Lower lobe of right lung (tissue), 2 donors: ENCODE measurements around the gene OR51A7. TPM values are rescaled to one million over a fixed set of nuclear protein-coding genes. Genes with fewer than 3 reads are reported as not detected.

Experiments
- ATAC-seq, 2 donors: fragments of 200-7000 bp; cut with Tn5 transposase; one replicate each; pipeline ENCODE4 v1.9.1; 2020 to 2022; ENCODE audit warnings: mild to moderate bottlenecking in 2 of 2, moderate library complexity in 2 of 2
- DNase-seq: peaks from one replicate; pipeline ENCODE4 v3.0.0-alpha.2; 2020
- H3K27ac ChIP-seq: fragments of 200-600 bp; one replicate; pipeline ENCODE4 v1.8.0; 2022
- H3K27me3 ChIP-seq: fragments of 200-600 bp; one replicate; pipeline ENCODE4 v1.8.0; 2022; ENCODE audit warnings: low read depth
- H3K36me3 ChIP-seq: fragments of 200-600 bp; one replicate; pipeline ENCODE4 v1.8.0; 2022; ENCODE audit warnings: mild to moderate bottlenecking
- H3K4me1 ChIP-seq: fragments of 200-600 bp; one replicate; pipeline ENCODE4 v1.8.0; 2022
- H3K4me3 ChIP-seq: fragments of 200-600 bp; one replicate; pipeline ENCODE4 v1.8.0; 2022; ENCODE audit warnings: mild to moderate bottlenecking
- H3K9me3 ChIP-seq: fragments of 200-600 bp; one replicate; pipeline ENCODE4 v1.8.0; 2022
- intact Hi-C: fragments of 100-400 bp; cut with DNase I; formaldehyde crosslinking; loops from one replicate; pipeline ENCODE4 v1.11.0; 2022
- total RNA-seq: library from RNA; stranded (reverse); fragmentation: NEBNext Ultra II Directional; extraction: Animal tissue kit (Norgen Biotek cat#: 25700); gene quantifications from one replicate; pipeline ENCODE4 v1.2.1, GENCODE V29; 2021
- TF ChIP-seq, protein P1 (sequence below): fragments of 200-600 bp; IDR thresholded peaks from one replicate; pipeline ENCODE4 v1.8.0; 2022; ENCODE audit warnings: antibody characterized with exemption, mild to moderate bottlenecking
- donor health status: DM: no; HTN: yes; CAD: no; lungs with severe emphysema.

Gene OR51A7
- total RNA-seq, 1 donor from 2014 or later, result not detected

- TF ChIP-seq, protein P1, sequence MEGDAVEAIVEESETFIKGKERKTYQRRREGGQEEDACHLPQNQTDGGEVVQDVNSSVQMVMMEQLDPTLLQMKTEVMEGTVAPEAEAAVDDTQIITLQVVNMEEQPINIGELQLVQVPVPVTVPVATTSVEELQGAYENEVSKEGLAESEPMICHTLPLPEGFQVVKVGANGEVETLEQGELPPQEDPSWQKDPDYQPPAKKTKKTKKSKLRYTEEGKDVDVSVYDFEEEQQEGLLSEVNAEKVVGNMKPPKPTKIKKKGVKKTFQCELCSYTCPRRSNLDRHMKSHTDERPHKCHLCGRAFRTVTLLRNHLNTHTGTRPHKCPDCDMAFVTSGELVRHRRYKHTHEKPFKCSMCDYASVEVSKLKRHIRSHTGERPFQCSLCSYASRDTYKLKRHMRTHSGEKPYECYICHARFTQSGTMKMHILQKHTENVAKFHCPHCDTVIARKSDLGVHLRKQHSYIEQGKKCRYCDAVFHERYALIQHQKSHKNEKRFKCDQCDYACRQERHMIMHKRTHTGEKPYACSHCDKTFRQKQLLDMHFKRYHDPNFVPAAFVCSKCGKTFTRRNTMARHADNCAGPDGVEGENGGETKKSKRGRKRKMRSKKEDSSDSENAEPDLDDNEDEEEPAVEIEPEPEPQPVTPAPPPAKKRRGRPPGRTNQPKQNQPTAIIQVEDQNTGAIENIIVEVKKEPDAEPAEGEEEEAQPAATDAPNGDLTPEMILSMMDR, result no peak
- no peaks in the 10 kb centered on the region for H3K36me3 ChIP-seq
- H3K4me1 ChIP-seq, result no peaks in the 10 kb centered on the region
- no peaks in the 10 kb centered on the region for H3K9me3 ChIP-seq
- H3K4me3 ChIP-seq, result no peak overlapping the region
- H3K27me3 ChIP-seq, result no peaks in the 10 kb centered on the region
- no peak for ATAC-seq
- no peak overlapping the region for H3K27ac ChIP-seq
- intact Hi-C loops, result no loop called here
- no peak for DNase-seq
These were observed 53.8 kb downstream of the OR51A7 start for GRCh38 chr11:4957396-4957795.

Other genes starting within 250 kb of the OR51A7 start
- not detected for gene OR51E2, start 205.9 kb upstream of the OR51A7 start, total RNA-seq
- not detected for gene MMP26, start 199.0 kb upstream of the OR51A7 start, total RNA-seq
- not detected for gene OR51F1, start 133.8 kb upstream of the OR51A7 start, total RNA-seq
- not detected for gene OR52R1, start 99.4 kb upstream of the OR51A7 start, total RNA-seq
- gene OR51F2, start 82.5 kb upstream of the OR51A7 start, total RNA-seq, result not detected
- not detected for gene OR51S1, start 54.6 kb upstream of the OR51A7 start, total RNA-seq
- gene OR51T1, start 21.9 kb upstream of the OR51A7 start, total RNA-seq, result not detected
- gene OR51G2, start 15.6 kb downstream of the OR51A7 start, total RNA-seq, result not detected
- gene OR51G1, start 20.6 kb downstream of the OR51A7 start, total RNA-seq, result not detected
- not detected for gene OR51A4, start 43.8 kb downstream of the OR51A7 start, total RNA-seq
- not detected for gene OR51A2, start 51.9 kb downstream of the OR51A7 start, total RNA-seq
- gene OR51L1, start 91.1 kb downstream of the OR51A7 start, total RNA-seq, result not detected
- gene OR52J3, start 142.7 kb downstream of the OR51A7 start, total RNA-seq, result not detected
- not detected for gene OR52E2, start 155.8 kb downstream of the OR51A7 start, total RNA-seq
- gene OR52E1, start 165.8 kb downstream of the OR51A7 start, total RNA-seq, result not detected
- gene OR52A5, start 234.6 kb downstream of the OR51A7 start, total RNA-seq, result not detected